Pancreas (tissue), 10 donors: ENCODE data around the gene AKR1D1. TPM values are rescaled to one million over a fixed set of nuclear protein-coding genes. Genes with fewer than 3 reads are reported as not detected.

ENCODE experiments used
- ATAC-seq, 4 donors: fragments of 200-7000 bp; cut with Tn5 transposase; one replicate each; pipeline versions ENCODE4 v1.8.0 to v1.9.1; 2020; ENCODE audit warnings: mild to moderate bottlenecking in 4 of 4, moderate library complexity in 4 of 4
- DNase-seq, 6 donors: peaks; one replicate each; pipeline ENCODE4 v3.0.0-alpha.2; 2020
- FAIRE-seq: peaks from 2 replicates; lab custom pipeline; 2012; peaks lifted over from hg19 to GRCh38; lab: Jason Lieb, UNC
- H3K27ac ChIP-seq, 4 donors: fragments of 200-600 bp; sonication (generic); 1 replicate in 3 of 4; 2 replicates in 1 of 4; pipeline versions ENCODE4 v1.5.0 to v1.8.0; 2020
- H3K27me3 ChIP-seq, 4 donors: fragments of 200-600 bp; one replicate each; pipeline ENCODE4 v1.8.0; 2021
- H3K36me3 ChIP-seq, 3 donors: fragments of 200-600 bp; sonication (generic) in 1 of 3; one replicate each; pipeline versions ENCODE4 v1.5.0 to v1.8.0; 2020 to 2021
- H3K4me1 ChIP-seq, 3 donors: fragments of 200-600 bp; one replicate each; pipeline ENCODE4 v1.8.0; 2021
- H3K4me3 ChIP-seq, 4 donors: fragments of 200-600 bp; sonication (generic) in 2 of 4; one replicate each; pipeline versions ENCODE4 v1.5.0 to v1.8.0; 2020 to 2021
- H3K9me3 ChIP-seq, 4 donors: fragments of 200-600 bp; one replicate each; pipeline ENCODE4 v1.8.0; 2021
- whole genome bisulfite sequencing, 2 donors: extraction: QIAGEN DNeasy Blood & Tissue Kit; methylation state at CpG; one replicate each; pipeline ENCODE4 v1.1.7; 2013; 5-methylcytosine and 5-hydroxymethylcytosine counted together
- intact Hi-C, 3 donors: fragments of 100-400 bp; cut with DNase I; formaldehyde crosslinking; loops; one replicate each; pipeline versions ENCODE4 v1.11.1 to v1.14.2; 2022
- polyA plus RNA-seq, 2 donors: library from polyadenylated mRNA; stranded (reverse); fragments of 200-250 nt; gene quantifications; one replicate each; pipeline ENCODE4 v1.2.3, GENCODE V29; 2013
- total RNA-seq, 6 donors: library from RNA; stranded (reverse); fragmentation: NEBNext Ultra II Directional in 4 of 6; extraction: Animal tissue kit (Norgen Biotek cat#: 25700) in 4 of 6; gene quantifications; one replicate each; pipeline versions ENCODE4 v1.2.1 to v1.2.4, GENCODE V29; 2021 to 2023
- TF ChIP-seq, protein P1 (sequence below), 4 donors: fragments of 200-600 bp; sonication (generic) in 3 of 4; IDR thresholded peaks; one replicate each; pipeline versions ENCODE4 v1.5.0 to v1.8.0; 2021; ENCODE audit warnings: antibody characterized with exemption in 4 of 4
- donor health status: healthy with polysubstance abuse.
- donor health status: DM: no; HTN: no; CAD: no; lungs with moderate emphysema.
- donor health status: DM: no; HTN: no; CAD: no.
- donor health status: control.
- donor health status: control.
- donor health status: Bipolar disorder and iron deficiency.
- donor health status: DM: yes; HTN: yes; CAD: no.
- donor health status: DM: no; HTN: no; CAD: no.
- donor health status: DM: no; HTN: no; CAD: no.
- donor health status: DM: yes; HTN: yes; CAD: no.

The AKR1D1 gene
- total and polyA plus RNA-seq, 8 donors = 0.02 to 0.28 TPM; not detected in 6

DNA sequence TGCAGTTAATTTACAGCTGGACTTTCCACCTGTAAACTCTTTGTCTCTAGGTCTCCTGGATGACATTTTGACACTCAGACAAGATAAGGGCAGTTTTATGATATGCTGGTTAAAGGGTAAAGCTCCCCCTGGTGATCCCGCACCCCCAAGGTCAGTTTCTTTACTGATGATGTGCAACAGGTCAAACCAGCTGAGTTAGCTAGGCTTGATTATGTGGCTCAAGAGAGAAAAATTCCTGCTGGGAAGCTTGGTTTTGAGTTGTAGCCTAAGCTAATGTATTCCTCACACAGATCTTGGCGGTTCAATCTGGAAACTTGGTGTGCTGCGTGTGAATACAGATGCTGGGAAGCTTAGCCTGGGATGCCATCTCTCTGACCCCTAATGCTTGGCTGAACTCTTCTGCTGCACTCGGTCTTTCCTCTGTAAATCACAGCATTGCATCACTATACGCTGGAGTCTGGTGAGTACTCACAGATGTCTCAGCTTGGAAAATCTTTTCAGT is 11.4 kb upstream of the AKR1D1 start:
- H3K27me3 ChIP-seq = peaks cover 0 to 7% (median 0%) of the 10 kb centered on the region in 4 donors
- no peaks in the 10 kb centered on the region for H3K9me3 ChIP-seq
- DNase-seq (no peak), FAIRE-seq (no peak), ATAC-seq (no peak)
- no peaks in the 10 kb centered on the region for H3K36me3 ChIP-seq
- TF ChIP-seq, protein P1, sequence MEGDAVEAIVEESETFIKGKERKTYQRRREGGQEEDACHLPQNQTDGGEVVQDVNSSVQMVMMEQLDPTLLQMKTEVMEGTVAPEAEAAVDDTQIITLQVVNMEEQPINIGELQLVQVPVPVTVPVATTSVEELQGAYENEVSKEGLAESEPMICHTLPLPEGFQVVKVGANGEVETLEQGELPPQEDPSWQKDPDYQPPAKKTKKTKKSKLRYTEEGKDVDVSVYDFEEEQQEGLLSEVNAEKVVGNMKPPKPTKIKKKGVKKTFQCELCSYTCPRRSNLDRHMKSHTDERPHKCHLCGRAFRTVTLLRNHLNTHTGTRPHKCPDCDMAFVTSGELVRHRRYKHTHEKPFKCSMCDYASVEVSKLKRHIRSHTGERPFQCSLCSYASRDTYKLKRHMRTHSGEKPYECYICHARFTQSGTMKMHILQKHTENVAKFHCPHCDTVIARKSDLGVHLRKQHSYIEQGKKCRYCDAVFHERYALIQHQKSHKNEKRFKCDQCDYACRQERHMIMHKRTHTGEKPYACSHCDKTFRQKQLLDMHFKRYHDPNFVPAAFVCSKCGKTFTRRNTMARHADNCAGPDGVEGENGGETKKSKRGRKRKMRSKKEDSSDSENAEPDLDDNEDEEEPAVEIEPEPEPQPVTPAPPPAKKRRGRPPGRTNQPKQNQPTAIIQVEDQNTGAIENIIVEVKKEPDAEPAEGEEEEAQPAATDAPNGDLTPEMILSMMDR (IDR thresholded peaks at IDR 0.05) = no peak
- H3K4me3 ChIP-seq = no peak overlapping the region
- 62 to 66% methylated on average over 5 of the region's 5 CpGs for WGBS, 2 donors
- peaks cover 0 to 10% (median 0%) of the 10 kb centered on the region in 3 donors for H3K4me1 ChIP-seq
- intact Hi-C loops = no loop called here
- H3K27ac ChIP-seq = no peak overlapping the region

DNA sequence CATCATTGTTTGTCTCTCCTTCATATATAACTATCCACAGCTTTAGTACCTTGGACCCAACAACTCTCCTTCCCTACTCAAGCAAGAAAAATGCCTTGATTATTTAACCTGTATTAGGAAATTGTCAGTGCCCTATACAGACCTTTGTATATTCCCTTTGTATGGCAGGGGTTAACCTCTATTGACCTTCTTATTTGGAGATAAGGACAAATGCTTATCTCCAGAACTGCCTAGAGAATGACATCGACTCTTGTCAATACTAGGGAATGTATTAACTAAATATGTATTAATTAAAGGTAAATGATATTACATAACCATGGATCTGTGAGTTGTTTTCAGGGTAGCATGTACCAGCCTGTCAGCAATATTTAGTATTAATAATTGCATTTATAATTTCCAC is 10.4 kb upstream of the AKR1D1 start:
- no peak for DNase-seq
- H3K27me3 ChIP-seq = peaks cover 0 to 7% (median 0%) of the 10 kb centered on the region in 4 donors
- WGBS, 2 donors = 14 to 18% methylated on average over 1 of the region's 1 CpG
- no peaks in the 10 kb centered on the region for H3K36me3 ChIP-seq
- TF ChIP-seq, protein P1 (IDR thresholded peaks at IDR 0.05) = no peak
- no peak overlapping the region for H3K27ac ChIP-seq
- no peak for ATAC-seq
- no peaks in the 10 kb centered on the region for H3K9me3 ChIP-seq
- no peak overlapping the region for H3K4me3 ChIP-seq
- no peak for FAIRE-seq
- intact Hi-C loops = no loop called here
- peaks cover 0 to 10% (median 0%) of the 10 kb centered on the region in 3 donors for H3K4me1 ChIP-seq

DNA sequence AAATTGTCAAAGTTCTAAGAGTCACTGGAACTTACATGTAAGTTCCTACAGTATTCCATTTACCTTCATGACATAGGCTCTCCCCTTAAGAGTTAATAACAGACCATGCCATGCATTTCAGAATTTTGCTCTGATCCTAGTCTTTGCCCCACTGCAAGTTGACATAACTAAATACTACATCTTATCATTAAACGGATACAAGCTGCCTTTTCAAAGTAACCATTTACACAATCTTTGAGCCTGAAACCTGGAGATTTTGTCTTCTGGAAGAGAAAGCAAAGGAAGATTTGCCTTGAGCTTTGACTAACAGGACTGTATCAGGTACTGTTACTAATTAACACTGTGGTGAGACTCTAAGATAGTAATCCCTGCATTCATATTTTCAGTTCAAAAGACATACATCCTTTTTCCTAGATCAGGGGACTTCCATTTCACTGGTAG is 9.3 kb upstream of the AKR1D1 start:
- H3K4me3 ChIP-seq = no peak overlapping the region
- TF ChIP-seq, protein P1 (IDR thresholded peaks at IDR 0.05) = no peak
- no peak for FAIRE-seq
- ATAC-seq = no peak
- 13 to 17% methylated on average over 1 of the region's 1 CpG for WGBS, 2 donors
- peaks cover 0 to 10% (median 0%) of the 10 kb centered on the region in 3 donors for H3K4me1 ChIP-seq
- DNase-seq = no peak
- no peaks in the 10 kb centered on the region for H3K9me3 ChIP-seq
- intact Hi-C loops = no loop called here
- no peaks in the 10 kb centered on the region for H3K36me3 ChIP-seq
- peaks cover 0 to 7% (median 0%) of the 10 kb centered on the region in 4 donors for H3K27me3 ChIP-seq
- no peak overlapping the region for H3K27ac ChIP-seq

DNA sequence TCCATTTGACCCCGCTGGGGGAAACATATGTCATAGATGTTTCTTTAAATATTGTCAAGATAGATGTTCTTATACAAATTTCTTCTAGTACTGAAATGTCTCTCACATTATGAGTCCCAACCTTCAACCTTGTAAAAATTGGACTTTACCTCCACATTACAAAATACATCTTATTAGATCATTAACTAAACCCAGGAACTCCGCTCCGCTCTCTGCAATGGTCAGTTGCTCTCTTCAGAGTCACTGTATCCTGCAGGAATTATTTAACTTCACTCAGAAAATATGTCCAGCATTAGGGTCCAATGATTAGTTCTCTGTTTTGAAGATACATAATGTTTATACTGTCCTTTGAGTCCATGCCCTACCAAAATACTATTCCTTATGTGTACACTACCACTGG is 8.5 kb upstream of the AKR1D1 start:
- Histone ChIP-seq H3K9me3 (no peaks in the 10 kb centered on the region), H3K36me3 (no peaks in the 10 kb centered on the region), H3K4me1 (peaks cover 0 to 10% (median 0%) of the 10 kb centered on the region in 3 donors), H3K4me3 (no peak overlapping the region), H3K27ac (no peak overlapping the region), H3K27me3 (peaks cover 0 to 7% (median 0%) of the 10 kb centered on the region in 4 donors)
- intact Hi-C loops = no loop called here
- no peak for DNase-seq
- no peak for FAIRE-seq
- TF ChIP-seq, protein P1 (IDR thresholded peaks at IDR 0.05) = no peak
- WGBS, 2 donors = 71 to 83% methylated on average over 3 of the region's 3 CpGs
- ATAC-seq = no peak

DNA sequence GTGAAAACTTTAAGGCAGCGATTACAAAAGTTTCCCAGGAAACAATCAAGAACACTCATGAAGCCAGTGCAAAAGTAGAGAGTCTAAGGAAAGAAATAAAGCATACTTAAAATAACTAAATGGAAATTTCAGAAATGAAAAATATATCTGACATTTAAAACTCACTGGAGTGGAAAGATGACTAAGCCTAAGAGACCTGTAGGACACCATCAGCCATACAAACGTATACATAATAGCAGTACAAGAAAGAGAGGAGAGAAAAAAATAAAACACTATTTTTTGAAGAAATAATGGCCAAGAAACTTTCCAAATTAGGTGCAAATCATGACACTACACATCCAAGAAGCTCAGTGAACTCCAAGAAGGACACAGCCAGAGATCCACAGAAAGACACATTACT is 5.4 kb upstream of the AKR1D1 start:
- Histone ChIP-seq H3K9me3 (no peaks in the 10 kb centered on the region), H3K4me1 (no peaks in the 10 kb centered on the region)
- intact Hi-C loops = no loop called here

More for the DNA sequence above, 5.4 kb upstream of the AKR1D1 start:
- Histone ChIP-seq H3K27ac (no peak overlapping the region), H3K4me3 (no peak overlapping the region), H3K36me3 (no peaks in the 10 kb centered on the region), H3K27me3 (no peaks in the 10 kb centered on the region)
- TF ChIP-seq, protein P1 (IDR thresholded peaks at IDR 0.05) = no peak
- ATAC-seq (no peak), FAIRE-seq (no peak), DNase-seq (no peak)
- 70 to 85% methylated on average over 2 of the region's 2 CpGs for whole genome bisulfite sequencing, 2 donors
